Mesendoderm (in vitro differentiated cells): ENCODE results near the gene ASCL2.

Experiments used
- DNase-seq: peaks from one replicate; pipeline ENCODE4 v3.0.0; 2013
- H2AK5ac ChIP-seq: 2 replicates; pipeline ENCODE4 v1.6.1; 2013; ENCODE audit warnings: low read length, inconsistent platforms
- H2BK120ac ChIP-seq: 2 replicates; pipeline ENCODE4 v1.6.1; 2013; ENCODE audit warnings: low read depth, mild to moderate bottlenecking, low read length, moderate library complexity, mixed read lengths
- H2BK15ac ChIP-seq: replicated peaks from 2 replicates; pipeline ENCODE4 v1.6.1; 2013; ENCODE audit warnings: low read depth, mild to moderate bottlenecking, moderate library complexity
- H2BK5ac ChIP-seq: 2 replicates; pipeline ENCODE4 v1.6.1; 2013; ENCODE audit warnings: low read length, inconsistent platforms
- H3K18ac ChIP-seq: 2 replicates; pipeline ENCODE4 v1.6.1; 2013; ENCODE audit warnings: mild to moderate bottlenecking, low read length, mixed read lengths
- H3K23ac ChIP-seq: one replicate; pipeline ENCODE4 v1.6.1; 2013; ENCODE audit warnings: low read length
- H3K27ac ChIP-seq: 2 replicates; pipeline ENCODE4 v1.5.1; 2013; ENCODE audit warnings: low read depth, mild to moderate bottlenecking, inconsistent platforms, low read length, moderate library complexity
- H3K27me3 ChIP-seq: 2 replicates; pipeline ENCODE4 v1.6.1; 2013; ENCODE audit warnings: low read length, control low read depth, mild to moderate bottlenecking, inconsistent platforms; ENCODE audit not compliant: insufficient read depth, poor library complexity
- H3K36me3 ChIP-seq: 2 replicates; pipeline ENCODE4 v1.6.1; 2013; ENCODE audit warnings: low read length, inconsistent platforms; ENCODE audit not compliant: control insufficient read depth, insufficient read depth
- H3K4ac ChIP-seq: one replicate; pipeline ENCODE4 v1.6.1; 2013; ENCODE audit warnings: low read depth, mild to moderate bottlenecking, low read length, moderate library complexity
- H3K4me1 ChIP-seq: 2 replicates; pipeline ENCODE4 v1.6.1; 2013; ENCODE audit warnings: low read depth, low read length, inconsistent platforms; ENCODE audit not compliant: control insufficient read depth
- H3K4me2 ChIP-seq: 2 replicates; pipeline ENCODE4 v1.6.1; 2013; ENCODE audit warnings: low read length
- H3K4me3 ChIP-seq: 2 replicates; pipeline ENCODE4 v1.5.1; 2013; ENCODE audit warnings: mild to moderate bottlenecking, low read length
- H3K56ac ChIP-seq: one replicate; pipeline ENCODE4 v1.6.1; 2013; ENCODE audit warnings: low read length
- H3K79me1 ChIP-seq: 2 replicates; pipeline ENCODE4 v1.6.1; 2013; ENCODE audit warnings: low read length, inconsistent platforms
- H3K79me2 ChIP-seq: 2 replicates; pipeline ENCODE4 v1.6.1; 2013; ENCODE audit warnings: mild to moderate bottlenecking, low read length; ENCODE audit not compliant: control insufficient read depth, insufficient read depth
- H3K9ac ChIP-seq: 2 replicates; pipeline ENCODE4 v1.6.1; 2013; ENCODE audit warnings: low read length, inconsistent platforms
- H4K5ac ChIP-seq: one replicate; pipeline ENCODE4 v1.6.1; 2013; ENCODE audit warnings: low read length
- H4K8ac ChIP-seq: one replicate; pipeline ENCODE4 v1.6.1; 2013; ENCODE audit warnings: low read depth, mild to moderate bottlenecking, control low read depth, low read length, moderate library complexity
- WGBS: extraction: QIAGEN DNeasy Blood & Tissue Kit; methylation state at CpG from one replicate; pipeline ENCODE4 v1.1.7; 2013; ENCODE audit warnings: low lambda C conversion rate, missing lambda C conversion rate; ENCODE audit not compliant: insufficient coverage; ENCODE audit errors: extremely low coverage; 5-methylcytosine and 5-hydroxymethylcytosine counted together

The ASCL2 gene

GRCh38 chr11:2302306-2302895, 32.0 kb upstream of the ASCL2 start:
- Histone ChIP-seq H2BK15ac (no peak overlapping the region), H2BK5ac (no peak overlapping the region), H3K23ac (no peak overlapping the region), H2BK120ac (no peak overlapping the region), H3K79me2 (no peaks in the 10 kb centered on the region), H3K56ac (no peak overlapping the region), H3K4me1 (no peaks in the 10 kb centered on the region), H3K18ac (no peak overlapping the region), H3K36me3 (no peaks in the 10 kb centered on the region), H4K8ac (no peak overlapping the region), H3K27me3 (no peaks in the 10 kb centered on the region), H3K9ac (no peak overlapping the region), H3K4me2 (no peak overlapping the region), H3K79me1 (no peaks in the 10 kb centered on the region), H3K4me3 (no peak overlapping the region), H3K27ac (no peak overlapping the region), H2AK5ac (no peak overlapping the region), H4K5ac (no peak overlapping the region), H3K4ac (no peak overlapping the region)
- no peak for DNase-seq
- WGBS, result no CpG with 5 or more reads among the region's 16 CpGs

DNA sequence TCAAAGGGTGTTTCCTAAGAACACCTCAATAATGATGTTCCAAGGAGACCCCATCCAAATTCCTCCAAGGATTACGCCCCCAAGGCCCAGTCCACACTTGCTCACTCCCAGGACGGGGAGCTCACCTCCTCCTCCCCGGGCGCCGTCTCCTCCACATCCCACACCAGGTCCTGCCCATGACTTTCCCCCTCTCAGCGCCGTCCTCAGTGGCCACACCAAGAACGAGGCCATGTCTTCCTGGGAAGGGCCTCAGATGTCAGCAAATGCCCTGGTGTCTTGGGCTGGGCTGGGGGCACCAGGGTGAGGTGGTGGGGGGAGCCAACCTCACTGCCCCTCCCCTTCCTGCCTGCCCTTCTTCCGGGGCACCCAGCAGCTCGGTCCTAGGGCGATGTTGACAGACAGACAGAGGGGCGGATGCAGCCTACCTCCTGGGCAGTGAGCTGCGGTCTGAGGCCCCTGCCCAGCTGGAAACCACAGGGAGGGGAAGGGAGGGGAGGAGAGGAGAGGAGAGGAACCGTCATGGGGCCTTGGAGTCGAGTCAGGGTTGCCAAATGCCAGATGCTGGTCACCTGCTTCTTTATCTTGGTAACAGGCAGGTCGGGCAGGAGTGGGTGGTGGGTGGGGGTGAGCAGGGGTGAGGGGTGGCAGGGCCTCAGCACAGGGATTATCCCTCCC, 31.4 kb upstream of the ASCL2 start, which contains the start of the genes C11orf21 and TSPAN32:
Gene C11orf21, minus strand, starts transcription at position 288 of the 675 bp plus-strand sequence. Its CDS starts 110 bp downstream, at position 178.
Gene TSPAN32, plus strand, starts transcription at position 383 of the 675 bp plus-strand sequence. Its CDS starts 137 bp downstream, at position 520.
- Histone ChIP-seq H3K27me3 (no peaks in the 10 kb centered on the region), H3K79me1 (no peaks in the 10 kb centered on the region), H3K79me2 (no peaks in the 10 kb centered on the region), H3K4me2 (no peak within 1 kb of the TSS), H3K27ac (no peak within 1 kb of the TSS), H3K23ac (no peak within 1 kb of the TSS), H2AK5ac (no peak within 1 kb of the TSS), H3K56ac (peak within 1 kb of the TSS; percentile 34), H3K36me3 (no peaks in the 10 kb centered on the region), H3K4me1 (no peaks in the 10 kb centered on the region), H3K18ac (no peak within 1 kb of the TSS), H2BK5ac (no peak within 1 kb of the TSS), H3K9ac (no peak within 1 kb of the TSS), H4K5ac (no peak within 1 kb of the TSS), H3K4me3 (no peak within 1 kb of the TSS), H2BK15ac (no peak within 1 kb of the TSS), H4K8ac (no peak within 1 kb of the TSS), H3K4ac (no peak within 1 kb of the TSS), H2BK120ac (no peak within 1 kb of the TSS)
- WGBS, result no CpG with 5 or more reads among the region's 16 CpGs
- DNase-seq, result no peak

GRCh38 chr11:2300936-2301630, 30.7 kb upstream of the ASCL2 start:
- Histone ChIP-seq H2AK5ac (no peak overlapping the region), H3K4ac (no peak overlapping the region), H3K23ac (no peak overlapping the region), H3K36me3 (no peaks in the 10 kb centered on the region), H3K4me2 (no peak overlapping the region), H4K5ac (no peak overlapping the region), H3K9ac (no peak overlapping the region), H3K18ac (no peak overlapping the region), H3K56ac (no peak overlapping the region), H3K79me2 (no peaks in the 10 kb centered on the region), H4K8ac (no peak overlapping the region), H3K27ac (no peak overlapping the region), H3K4me1 (no peaks in the 10 kb centered on the region), H3K4me3 (no peak overlapping the region), H2BK5ac (no peak overlapping the region), H2BK15ac (no peak overlapping the region), H3K27me3 (no peaks in the 10 kb centered on the region), H2BK120ac (no peak overlapping the region), H3K79me1 (no peaks in the 10 kb centered on the region)
- no peak for DNase-seq
- no CpG with 5 or more reads among the region's 24 CpGs for WGBS

DNA sequence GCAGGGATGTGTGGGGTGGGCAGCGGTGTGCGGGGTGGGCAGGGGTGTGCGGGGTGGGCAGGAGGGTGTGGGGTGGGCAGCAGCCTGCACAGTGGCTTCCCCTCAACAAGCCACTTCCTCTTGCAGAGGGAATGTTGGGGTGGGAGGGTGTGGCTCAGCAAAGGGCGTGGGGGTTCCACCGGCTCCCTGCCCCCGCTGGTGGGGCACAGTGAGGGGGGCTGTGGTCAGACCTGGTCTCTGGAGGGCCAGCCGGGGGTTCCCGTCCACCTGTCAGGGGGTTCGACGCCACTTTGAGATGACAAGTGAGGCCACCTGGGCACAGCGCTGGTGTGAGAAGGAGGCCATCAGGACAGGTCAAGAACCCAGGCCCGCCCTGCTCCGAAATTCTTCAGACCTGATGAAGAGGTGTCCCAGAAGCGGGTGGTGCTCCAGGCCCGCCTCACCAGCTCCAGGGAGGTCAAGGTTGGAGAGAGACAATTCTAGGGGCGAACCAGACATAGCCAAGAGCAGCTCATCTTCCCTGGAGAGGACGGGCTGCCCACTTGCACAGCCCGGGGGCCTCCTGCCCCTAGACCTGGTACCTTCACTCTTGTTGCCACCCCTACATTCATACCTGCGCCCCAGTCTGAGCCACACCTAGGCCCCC, 30.0 kb upstream of the ASCL2 start:
- Histone ChIP-seq H3K4me3 (no peak overlapping the region), H3K79me2 (no peaks in the 10 kb centered on the region), H3K27me3 (no peaks in the 10 kb centered on the region), H2BK5ac (no peak overlapping the region), H3K56ac (no peak overlapping the region), H3K36me3 (no peaks in the 10 kb centered on the region), H3K9ac (no peak overlapping the region), H3K23ac (no peak overlapping the region), H3K79me1 (no peaks in the 10 kb centered on the region), H3K4me2 (no peak overlapping the region), H2BK15ac (no peak overlapping the region), H3K18ac (no peak overlapping the region), H3K4me1 (no peaks in the 10 kb centered on the region), H4K8ac (no peak overlapping the region), H3K4ac (no peak overlapping the region), H2AK5ac (no peak overlapping the region), H4K5ac (no peak overlapping the region), H2BK120ac (no peak overlapping the region), H3K27ac (no peak overlapping the region)
- DNase-seq, result no peak
- WGBS, result no CpG with 5 or more reads among the region's 19 CpGs

DNA sequence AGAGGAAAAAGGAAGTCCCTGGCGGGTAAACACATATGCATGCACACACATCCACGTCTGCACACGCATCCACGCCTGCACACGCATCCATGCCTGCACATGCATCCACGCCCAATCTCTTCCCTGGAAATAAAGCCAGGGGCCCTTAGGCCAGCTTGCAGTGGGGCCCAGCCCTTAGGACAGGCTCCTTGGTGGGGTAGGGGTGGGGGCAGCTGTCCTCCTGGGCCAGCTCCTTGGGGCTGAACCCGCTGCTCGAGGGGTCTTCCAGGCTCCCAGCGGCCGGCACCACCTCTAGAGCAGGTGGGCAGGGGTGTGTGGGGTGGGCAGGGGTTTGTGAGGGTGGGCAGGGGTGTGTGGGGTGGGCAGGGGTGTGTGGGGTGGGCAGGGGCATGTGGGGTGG, 29.4 kb upstream of the ASCL2 start:
- Histone ChIP-seq H3K9ac (no peak overlapping the region), H3K27me3 (no peaks in the 10 kb centered on the region), H4K5ac (no peak overlapping the region), H3K4me2 (no peak overlapping the region), H3K36me3 (no peaks in the 10 kb centered on the region), H2BK15ac (no peak overlapping the region), H4K8ac (no peak overlapping the region), H3K23ac (no peak overlapping the region), H3K18ac (no peak overlapping the region), H3K56ac (no peak overlapping the region), H3K79me2 (no peaks in the 10 kb centered on the region), H3K4me1 (no peaks in the 10 kb centered on the region), H2BK120ac (no peak overlapping the region), H3K27ac (no peak overlapping the region), H2BK5ac (no peak overlapping the region), H2AK5ac (no peak overlapping the region), H3K79me1 (no peaks in the 10 kb centered on the region), H3K4me3 (no peak overlapping the region), H3K4ac (no peak overlapping the region)
- no peak for DNase-seq
- no CpG with 5 or more reads among the region's 10 CpGs for WGBS
